T-helper 2 cell treated with Interferon-gamma antibody and Interleukin-4, amounts not matched to agents 5 μg/mL and 100 μg/mL, for 36 hours (primary cell): Measurements from ENCODE around the gene TMEM62.
"Not testable (repeated sequence)": the region's sequence is repeated elsewhere in the genome, so short reads cannot be mapped to it uniquely, and the experiment has no call there.

Experiments
- DNase-seq: peaks from one replicate; pipeline ENCODE4 v3.0.0; 2021; ENCODE audit warnings: low spot score
- H3K27ac Mint-ChIP-seq: one replicate; pipeline ENCODE4 v1.8.0; 2021; ENCODE audit warnings: mild to moderate bottlenecking, mixed read lengths
- H3K27me3 Mint-ChIP-seq: one replicate; pipeline ENCODE4 v1.8.0; 2021; ENCODE audit warnings: low read depth, mixed read lengths
- H3K36me3 Mint-ChIP-seq: one replicate; pipeline ENCODE4 v1.8.0; 2021; ENCODE audit warnings: low read depth, mixed read lengths
- H3K4me1 Mint-ChIP-seq: one replicate; pipeline ENCODE4 v1.8.0; 2021; ENCODE audit warnings: low read depth, mixed read lengths
- H3K4me3 Mint-ChIP-seq: one replicate; pipeline ENCODE4 v1.8.0; 2022; ENCODE audit warnings: mild to moderate bottlenecking, moderate library complexity, mixed read lengths
- H3K9me3 Mint-ChIP-seq: one replicate; pipeline ENCODE4 v1.8.0; 2021; ENCODE audit warnings: mixed read lengths

The TMEM62 gene

DNA sequence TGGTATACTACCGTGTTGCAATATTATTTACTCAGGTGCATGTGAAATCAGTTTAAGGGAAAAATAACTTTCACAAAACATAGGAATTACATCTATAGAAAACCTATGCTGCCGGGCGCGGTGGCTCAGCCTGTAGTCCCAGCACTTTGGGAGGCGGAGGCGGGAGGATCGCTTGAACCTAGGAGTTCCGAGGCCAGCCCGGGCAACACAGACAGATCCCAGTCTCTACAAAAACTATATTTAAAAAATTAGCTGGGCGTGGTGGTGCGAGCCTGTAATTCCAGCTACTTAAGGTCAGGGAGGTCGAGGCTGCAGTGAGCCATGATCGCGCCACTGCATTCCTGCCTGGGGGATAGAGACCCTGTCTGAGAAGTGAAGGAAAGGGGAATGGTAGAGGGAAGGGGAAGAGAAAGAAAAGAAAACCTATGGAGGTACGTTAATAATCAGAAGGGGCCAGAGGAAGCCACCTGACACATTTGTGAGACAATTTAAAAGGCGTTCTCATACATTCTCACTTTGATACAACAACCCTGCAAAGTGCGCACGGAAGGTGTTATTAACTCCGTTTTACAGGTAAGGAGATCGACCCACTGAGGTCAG is 456 bp upstream of the TMEM62 start:
- Mint-ChIP-seq H3K4me3 (peak overlapping the region; percentile 86), H3K27ac (peak overlapping the region; percentile 82), H3K9me3 (peaks cover 10% of the 10 kb centered on the region), H3K36me3 (peaks cover 14% of the 10 kb centered on the region), H3K4me1 (peaks cover 22% of the 10 kb centered on the region), H3K27me3 (peaks cover 25% of the 10 kb centered on the region)
- no peak for DNase-seq

DNA sequence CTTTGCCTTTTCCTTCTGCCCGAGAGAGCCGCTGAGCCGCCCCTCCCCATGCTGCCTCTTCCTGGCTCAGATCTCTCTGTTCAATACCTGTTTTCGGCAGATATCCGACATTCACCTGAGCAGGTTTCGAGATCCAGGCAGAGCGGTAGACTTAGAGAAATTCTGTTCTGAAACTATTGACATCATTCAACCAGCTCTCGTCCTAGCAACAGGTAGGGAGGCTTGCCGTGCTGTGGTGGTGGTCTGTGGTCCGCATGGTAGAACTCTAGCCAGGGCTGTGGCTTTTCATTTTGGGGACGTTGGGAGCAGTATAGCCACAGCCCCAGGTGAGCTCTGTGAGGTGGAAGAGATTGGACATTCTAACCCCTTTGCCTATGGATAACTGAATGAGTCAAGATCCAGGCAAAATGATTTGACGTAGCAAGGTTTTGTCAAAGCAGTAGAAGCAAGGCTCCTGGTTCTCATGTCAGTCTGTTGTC is 810 bp downstream of the TMEM62 start:
- Mint-ChIP-seq H3K4me3 (peak overlapping the region; percentile 93), H3K9me3 (peaks cover 6% of the 10 kb centered on the region), H3K36me3 (peaks cover 24% of the 10 kb centered on the region), H3K4me1 (peaks cover 32% of the 10 kb centered on the region), H3K27ac (peak overlapping the region; percentile 86), H3K27me3 (peaks cover 13% of the 10 kb centered on the region)
- no peak for DNase-seq

DNA sequence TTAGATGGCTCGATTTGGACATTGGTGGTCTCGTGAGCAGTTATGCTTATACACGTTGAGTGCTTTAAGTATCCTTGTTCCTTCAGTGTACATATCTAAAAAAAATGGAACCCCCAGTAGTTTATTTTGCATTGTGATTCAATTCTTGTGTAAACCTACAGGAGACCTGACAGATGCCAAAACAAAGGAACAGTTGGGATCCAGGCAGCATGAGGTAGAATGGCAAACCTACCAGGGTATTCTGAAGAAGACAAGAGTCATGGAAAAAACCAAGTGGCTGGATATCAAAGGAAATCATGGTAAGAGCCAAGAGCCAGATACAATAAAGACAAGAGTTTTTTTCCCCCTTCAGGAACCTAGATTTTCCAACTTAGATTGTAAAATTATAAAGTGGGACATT is 2.0 kb downstream of the TMEM62 start:
- Mint-ChIP-seq H3K4me1 (peaks cover 34% of the 10 kb centered on the region), H3K27me3 (peaks cover 2% of the 10 kb centered on the region), H3K9me3 (no peaks in the 10 kb centered on the region), H3K4me3 (peak overlapping the region; percentile 93), H3K27ac (no peak overlapping the region), H3K36me3 (peaks cover 31% of the 10 kb centered on the region)
- no peak for DNase-seq

DNA sequence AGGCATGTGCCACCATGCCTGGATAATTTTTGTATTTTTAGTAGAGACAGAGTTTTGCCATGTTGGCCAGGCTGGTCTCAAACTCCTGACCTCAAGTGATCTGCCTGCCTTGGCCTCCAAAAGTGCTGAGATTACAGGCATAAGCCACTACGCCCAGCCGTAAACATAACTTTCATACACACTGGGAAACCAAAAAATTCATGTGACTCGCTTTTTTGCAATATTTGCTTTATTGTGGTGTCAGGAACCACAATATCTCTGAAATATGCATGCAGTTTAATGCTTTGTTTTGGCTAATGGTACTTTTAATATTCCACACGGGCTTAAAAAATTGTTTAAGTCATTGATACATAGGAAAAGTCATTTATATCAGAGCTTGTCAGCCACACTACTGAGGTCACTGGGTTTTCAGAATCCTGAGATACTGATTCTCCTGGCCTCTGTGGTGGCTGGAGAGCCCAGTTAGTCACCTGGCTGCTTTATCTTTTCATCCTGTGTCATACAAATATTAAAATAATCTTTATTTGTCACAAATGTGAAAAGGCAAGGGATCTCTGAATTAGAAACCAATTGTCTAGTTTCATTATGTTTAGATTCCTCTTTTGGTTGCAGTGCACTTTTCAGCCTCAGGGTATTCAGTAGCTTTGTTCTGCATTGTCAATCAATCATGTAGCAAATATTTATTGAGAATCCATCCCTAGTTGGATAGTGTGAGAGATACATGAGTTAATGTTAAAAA is 10.0 kb downstream of the TMEM62 start:
- DNase-seq = no peak
- Mint-ChIP-seq H3K9me3 (no peaks in the 10 kb centered on the region), H3K27ac (no peak overlapping the region), H3K36me3 (peaks cover 59% of the 10 kb centered on the region), H3K27me3 (no peaks in the 10 kb centered on the region), H3K4me1 (peaks cover 22% of the 10 kb centered on the region), H3K4me3 (peak overlapping the region; percentile 13)

DNA sequence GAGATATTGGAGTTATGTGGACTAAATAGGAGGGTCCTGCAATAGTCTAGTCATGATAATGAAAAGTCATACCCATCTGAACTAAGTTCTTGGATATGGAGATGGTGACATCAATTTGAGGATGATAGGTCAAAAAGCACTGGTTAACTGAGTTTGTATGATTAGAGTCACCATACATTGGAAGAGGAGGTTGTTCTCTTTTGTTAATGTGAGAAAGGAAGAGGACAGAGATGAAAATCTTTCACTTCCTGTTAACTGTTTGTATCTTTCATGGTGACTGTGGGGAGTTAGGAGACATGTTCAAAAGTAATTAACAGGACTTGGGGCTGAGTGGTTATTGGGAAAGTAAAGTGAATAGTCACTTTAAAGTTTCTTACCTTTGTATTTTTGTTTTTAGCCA is 11.1 kb downstream of the TMEM62 start:
- Mint-ChIP-seq H3K4me1 (peaks cover 14% of the 10 kb centered on the region), H3K27me3 (no peaks in the 10 kb centered on the region), H3K9me3 (no peaks in the 10 kb centered on the region), H3K27ac (peak overlapping the region; percentile 22), H3K4me3 (peak overlapping the region; percentile 13), H3K36me3 (peaks cover 58% of the 10 kb centered on the region)
- DNase-seq = no peak

DNA sequence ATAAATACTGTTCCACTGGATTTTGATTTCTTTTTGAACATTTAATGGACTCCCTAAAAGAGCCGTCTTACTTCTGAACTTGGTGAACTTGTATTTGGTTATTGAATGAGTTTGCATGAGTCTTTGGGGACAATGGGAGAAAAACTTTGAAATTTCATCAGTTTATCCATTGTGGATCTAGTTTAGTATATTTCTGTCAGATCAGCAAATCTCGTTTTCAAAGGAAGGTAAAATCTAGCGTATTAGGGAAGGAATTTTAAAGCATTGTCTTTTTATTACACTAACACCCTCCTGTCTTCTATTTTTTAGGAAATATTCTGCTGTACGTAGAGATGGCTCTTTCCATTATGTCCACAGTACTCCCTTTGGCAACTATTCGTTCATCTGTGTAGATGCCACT is 12.8 kb downstream of the TMEM62 start:
- Mint-ChIP-seq H3K27me3 (no peaks in the 10 kb centered on the region), H3K36me3 (peaks cover 52% of the 10 kb centered on the region), H3K4me3 (no peak overlapping the region), H3K4me1 (peaks cover 14% of the 10 kb centered on the region), H3K9me3 (no peaks in the 10 kb centered on the region), H3K27ac (no peak overlapping the region)
- DNase-seq = no peak

DNA sequence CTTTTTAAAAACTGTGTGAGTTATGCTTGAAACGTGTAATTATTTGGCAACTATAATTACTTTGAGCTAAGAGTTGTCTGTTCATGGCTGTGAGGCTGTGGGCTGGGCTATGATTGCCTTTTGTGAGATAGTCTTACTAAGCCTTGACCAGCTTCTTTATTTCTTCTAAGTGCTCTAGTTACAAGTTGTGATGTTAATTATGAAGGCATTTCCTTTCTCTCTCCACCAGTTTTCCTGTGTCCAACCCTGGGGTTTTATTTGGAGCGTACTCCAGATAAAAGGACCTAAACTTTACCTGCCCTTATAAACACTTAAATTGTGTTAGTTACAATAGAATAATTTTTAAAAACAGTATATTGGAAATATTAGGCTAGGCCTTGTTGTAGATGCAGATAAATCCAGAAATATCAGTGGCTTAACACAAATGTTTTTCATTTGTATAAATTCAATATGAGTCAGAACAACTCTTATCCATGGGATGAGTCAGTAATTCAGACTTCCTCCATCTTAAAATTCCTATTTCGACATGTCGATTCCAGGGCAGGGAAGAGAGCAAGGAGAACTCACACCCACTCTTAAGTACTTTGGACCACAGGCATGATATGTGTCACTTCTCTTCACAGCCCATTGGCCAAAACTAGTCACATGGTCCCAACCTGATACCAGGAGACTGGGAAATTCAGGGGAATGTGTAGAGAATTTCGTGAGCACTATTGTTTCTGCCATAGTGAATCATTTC is 17.0 kb downstream of the TMEM62 start:
- Mint-ChIP-seq H3K9me3 (no peaks in the 10 kb centered on the region), H3K27ac (no peak overlapping the region), H3K36me3 (peaks cover 53% of the 10 kb centered on the region), H3K4me1 (peaks cover 21% of the 10 kb centered on the region), H3K4me3 (no peak overlapping the region), H3K27me3 (no peaks in the 10 kb centered on the region)
- DNase-seq = no peak

DNA sequence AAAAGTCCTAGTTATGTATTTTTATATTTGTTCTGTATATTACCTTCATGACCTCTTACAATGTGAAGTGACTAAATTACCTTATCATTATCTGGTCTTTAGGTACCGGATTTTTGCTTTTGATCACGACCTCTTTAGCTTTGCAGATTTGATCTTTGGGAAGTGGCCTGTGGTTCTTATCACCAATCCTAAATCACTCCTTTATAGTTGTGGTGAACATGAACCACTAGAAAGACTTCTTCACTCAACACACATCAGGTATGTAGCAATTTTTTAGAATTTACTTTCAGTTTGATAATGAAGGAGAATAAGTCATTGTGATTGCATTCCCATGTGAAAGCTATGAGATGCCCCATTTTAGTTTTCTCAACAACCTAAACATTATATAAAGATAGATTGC is 18.3 kb downstream of the TMEM62 start:
- DNase-seq = peak; percentile 27
- Mint-ChIP-seq H3K4me3 (peak overlapping the region; percentile 25), H3K36me3 (peaks cover 52% of the 10 kb centered on the region)

DNA sequence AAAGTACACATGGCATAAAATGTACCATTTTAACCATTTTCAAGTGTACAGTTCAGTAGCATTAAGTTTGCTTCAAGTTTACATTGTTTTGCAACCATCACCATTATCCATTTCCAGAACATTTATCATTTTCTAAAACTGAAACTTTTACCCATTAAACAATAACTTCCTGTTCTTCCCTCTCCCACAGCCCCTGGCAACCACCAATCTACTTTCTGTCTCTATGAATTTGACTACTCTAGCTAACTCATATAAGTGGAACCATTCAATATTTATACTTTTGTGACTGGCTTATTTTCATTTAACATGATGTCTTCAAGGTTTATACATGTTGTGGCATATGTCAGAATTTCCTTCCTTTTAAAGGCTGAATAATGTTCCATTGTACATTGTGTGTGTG is 19.9 kb downstream of the TMEM62 start:
- Mint-ChIP-seq H3K27ac (peak overlapping the region; percentile 9), H3K4me1 (peaks cover 20% of the 10 kb centered on the region), H3K9me3 (no peaks in the 10 kb centered on the region), H3K36me3 (peaks cover 56% of the 10 kb centered on the region), H3K27me3 (no peaks in the 10 kb centered on the region), H3K4me3 (peak overlapping the region; percentile 19)
- no peak for DNase-seq

More for the DNA sequence above, 18.3 kb downstream of the TMEM62 start:
- H3K27me3 Mint-ChIP-seq = no peaks in the 10 kb centered on the region
- peak overlapping the region; percentile 41 for H3K27ac Mint-ChIP-seq
- no peaks in the 10 kb centered on the region for H3K9me3 Mint-ChIP-seq
- peaks cover 20% of the 10 kb centered on the region for H3K4me1 Mint-ChIP-seq

DNA sequence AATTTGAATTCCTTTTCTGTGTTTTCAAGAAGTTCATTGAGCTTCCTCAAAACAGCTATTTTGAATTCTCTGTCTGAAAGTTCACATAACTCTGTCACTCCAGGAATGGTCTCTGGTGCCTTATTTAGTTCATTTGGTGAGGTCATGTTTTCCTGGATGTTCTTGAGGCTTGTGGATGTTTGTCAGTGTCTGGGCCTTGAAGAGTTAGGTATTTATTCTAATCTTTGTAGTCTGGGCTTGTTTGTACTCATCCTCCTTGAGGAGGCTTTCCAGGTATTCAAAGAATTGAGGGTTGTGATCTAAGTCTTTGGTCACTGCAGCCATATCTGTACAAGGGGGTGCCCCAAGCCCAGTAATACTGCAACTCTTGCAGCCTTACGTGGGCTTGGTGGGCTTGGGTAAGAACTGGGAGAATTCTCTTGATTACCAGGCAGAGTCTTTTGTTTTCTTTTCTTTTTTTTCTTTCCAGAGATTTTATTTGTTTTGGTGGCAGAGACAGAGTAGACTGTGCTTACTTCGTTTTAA is 32.5 kb downstream of the TMEM62 start:
- no peak for DNase-seq

DNA sequence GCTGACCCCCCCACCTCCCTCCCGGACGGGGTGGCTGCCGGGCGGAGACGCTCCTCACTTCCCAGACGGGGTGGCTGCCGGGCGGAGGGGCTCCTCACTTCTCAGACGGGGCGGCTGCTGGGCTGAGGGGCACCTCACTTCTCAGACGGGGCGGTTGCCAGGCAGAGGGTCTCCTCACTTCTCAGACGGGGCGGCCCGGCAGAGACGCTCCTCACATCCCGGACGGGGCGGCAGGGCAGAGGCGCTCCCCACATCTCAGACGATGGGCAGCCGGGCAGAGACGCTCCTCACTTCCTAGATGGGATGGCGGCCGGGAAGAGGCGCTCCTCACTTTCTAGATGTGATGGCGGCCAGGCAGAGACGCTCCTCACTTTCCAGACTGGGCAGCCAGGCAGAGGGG is 33.9 kb downstream of the TMEM62 start:
- H3K36me3 Mint-ChIP-seq = peaks cover 28% of the 10 kb centered on the region
- H3K9me3 Mint-ChIP-seq, H3K27ac Mint-ChIP-seq, H3K4me1 Mint-ChIP-seq, H3K4me3 Mint-ChIP-seq, H3K27me3 Mint-ChIP-seq, DNase-seq: not testable (repeated sequence)

More for the DNA sequence above, 32.5 kb downstream of the TMEM62 start:
- peaks cover 25% of the 10 kb centered on the region for H3K36me3 Mint-ChIP-seq
- H3K27me3 Mint-ChIP-seq = no peaks in the 10 kb centered on the region
- no peak overlapping the region for H3K4me3 Mint-ChIP-seq
- H3K27ac Mint-ChIP-seq = no peak overlapping the region
- H3K9me3 Mint-ChIP-seq = no peaks in the 10 kb centered on the region
- H3K4me1 Mint-ChIP-seq = no peaks in the 10 kb centered on the region

DNA sequence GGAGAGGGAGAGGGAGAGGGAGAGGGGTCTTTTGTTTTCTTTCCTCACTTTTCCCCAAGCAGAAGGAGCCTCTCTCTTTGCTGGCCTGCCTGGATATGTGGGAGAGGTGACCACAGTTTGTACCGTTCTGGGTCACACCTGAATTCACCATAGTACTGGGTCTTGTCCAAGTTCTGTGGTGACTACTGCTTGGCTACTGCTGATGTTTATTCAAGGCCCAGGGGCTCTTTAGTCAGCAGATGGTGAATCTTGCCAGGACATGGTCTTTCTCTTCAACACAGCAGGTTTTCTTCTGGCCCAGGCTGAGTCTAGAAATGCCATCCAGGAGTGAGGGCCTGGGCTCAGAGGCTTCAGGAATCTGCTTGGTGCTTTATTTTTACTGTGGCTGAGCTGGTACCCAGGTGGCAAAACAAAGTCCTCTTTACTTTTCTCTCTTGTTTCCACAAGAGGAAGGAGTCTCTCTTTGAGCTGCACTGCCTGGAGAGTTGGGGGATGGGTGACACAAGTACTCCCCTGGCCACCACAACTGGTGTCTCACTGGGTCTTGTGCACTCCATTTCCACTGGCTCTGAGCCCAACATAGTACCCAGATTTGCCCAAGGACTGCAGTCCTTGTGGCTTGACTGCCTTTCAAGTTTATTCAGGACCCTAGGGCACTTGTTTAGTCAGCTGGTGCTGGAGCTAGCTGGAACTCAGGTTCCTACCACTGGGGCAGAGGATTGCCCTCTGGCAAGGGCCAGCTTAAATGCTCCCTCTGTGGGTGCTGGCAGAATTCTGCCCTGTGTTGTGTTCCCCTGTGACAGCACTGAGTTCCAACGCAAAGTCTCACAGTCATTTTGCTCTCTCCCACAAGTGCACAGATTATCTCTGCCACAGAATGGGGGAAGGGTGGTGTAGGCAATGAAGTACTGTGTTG is 35.1 kb downstream of the TMEM62 start:
- Mint-ChIP-seq H3K36me3 (peaks cover 32% of the 10 kb centered on the region), H3K27ac (no peak overlapping the region), H3K4me1 (no peaks in the 10 kb centered on the region), H3K9me3 (peaks cover 4% of the 10 kb centered on the region), H3K4me3 (no peak overlapping the region), H3K27me3 (no peaks in the 10 kb centered on the region)
- no peak for DNase-seq

DNA sequence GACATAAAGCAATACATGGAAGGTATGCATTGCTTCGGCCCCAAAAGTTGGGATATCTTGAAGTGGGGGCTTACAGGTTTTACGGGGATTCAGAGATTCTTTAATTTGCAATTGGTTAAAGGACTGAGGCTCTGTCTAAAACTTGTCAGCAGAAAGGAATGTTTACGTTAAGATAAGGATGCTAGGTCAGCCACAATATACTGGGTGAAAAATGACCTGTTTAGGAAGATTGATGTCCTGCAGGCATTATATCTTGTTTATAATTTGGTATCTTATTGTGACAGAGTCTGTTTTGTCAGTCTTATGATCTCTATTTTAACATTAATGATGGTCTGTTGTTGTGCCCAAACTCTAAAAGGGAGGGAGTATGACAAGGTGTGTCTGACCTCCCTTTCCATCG is 36.5 kb downstream of the TMEM62 start:
- H3K36me3 Mint-ChIP-seq = peaks cover 38% of the 10 kb centered on the region
- no peaks in the 10 kb centered on the region for H3K4me1 Mint-ChIP-seq
- no peak for DNase-seq
- H3K27me3 Mint-ChIP-seq = no peaks in the 10 kb centered on the region
- H3K27ac Mint-ChIP-seq = no peak overlapping the region
- no peak overlapping the region for H3K4me3 Mint-ChIP-seq
- peaks cover 5% of the 10 kb centered on the region for H3K9me3 Mint-ChIP-seq
